Measurements from ENCODE around the gene ZNF598. TPM values are rescaled to one million over a fixed set of nuclear protein-coding genes. Genes with fewer than 3 reads are reported as not detected.
A peak's percentile ranks its signal among the peaks of the same experiment; 100 is the strongest.

ZNF598 gene
- total RNA-seq, 1 experiment from 2014 or later: 75.8 TPM

GRCh38 chr16:2025251-2025650 is 15.6 kb upstream of the ZNF598 start:
- no peak for DNase-seq (ENCODE audit: low spot score)
- Histone ChIP-seq H3K4me1 (ENCODE audit: insufficient read depth, low read length, poor library complexity, severe bottlenecking) (peaks cover 21% of the 10 kb centered on the region), H3K27ac (ENCODE audit: low read depth, low read length, poor library complexity, severe bottlenecking) (no peak overlapping the region), H3K36me3 (ENCODE audit: insufficient read depth, low read length, poor library complexity, severe bottlenecking) (no peaks in the 10 kb centered on the region), H3K27me3 (replicated peaks; ENCODE audit: insufficient read depth, low read depth, low read length, poor library complexity) (no peaks in the 10 kb centered on the region), H3K4me3 (ENCODE audit: low read depth, low read length, poor library complexity, severe bottlenecking) (no peak overlapping the region), H3K9me3 (ENCODE audit: low read depth, low read length, poor library complexity, severe bottlenecking) (no peaks in the 10 kb centered on the region)
- CTCF ChIA-PET: no interaction called here
- no peak for TF ChIP-seq CTCF (conservative IDR thresholded peaks at IDR 0.05; ENCODE audit: low read depth, low read length)
- TF ChIP-seq EZH2 (IDR thresholded peaks at IDR 0.05; ENCODE audit: borderline replicate concordance, low read depth, low read length, poor library complexity, severe bottlenecking): no peak
- intact Hi-C loops (cut with micrococcal nuclease; ENCODE audit: unreplicated experiment): no loop called here
- POLR2A ChIA-PET (ENCODE audit: low non-redundant PET): interaction anchor here (0.6 kb wide), 1 partner anchor 1425 kb away, joined by 4 read pairs; no protein-coding TSS in a partner anchor
- no TSS peak for BruUV-seq (replicated peaks)

- BruUV-seq (replicated peaks): no TSS peak
- no peak for TF ChIP-seq EZH2 (IDR thresholded peaks at IDR 0.05; ENCODE audit: borderline replicate concordance, low read depth, low read length, poor library complexity, severe bottlenecking)
- TF ChIP-seq CTCF (conservative IDR thresholded peaks at IDR 0.05; ENCODE audit: low read depth, low read length): no peak
- DNase-seq (ENCODE audit: low spot score): no peak
- Histone ChIP-seq H3K27me3 (replicated peaks; ENCODE audit: insufficient read depth, low read depth, low read length, poor library complexity) (no peaks in the 10 kb centered on the region), H3K36me3 (ENCODE audit: insufficient read depth, low read length, poor library complexity, severe bottlenecking) (no peaks in the 10 kb centered on the region), H3K27ac (ENCODE audit: low read depth, low read length, poor library complexity, severe bottlenecking) (no peak overlapping the region), H3K9me3 (ENCODE audit: low read depth, low read length, poor library complexity, severe bottlenecking) (no peaks in the 10 kb centered on the region), H3K4me1 (ENCODE audit: insufficient read depth, low read length, poor library complexity, severe bottlenecking) (peaks cover 21% of the 10 kb centered on the region), H3K4me3 (ENCODE audit: low read depth, low read length, poor library complexity, severe bottlenecking) (no peak overlapping the region)
- POLR2A ChIA-PET (ENCODE audit: low non-redundant PET): no interaction called here
- CTCF ChIA-PET: interaction anchor here (1.0 kb wide), 1 partner anchor 127 kb away, joined by 3 read pairs; no protein-coding TSS in a partner anchor
- intact Hi-C loops (cut with micrococcal nuclease; ENCODE audit: unreplicated experiment): loop anchor here (5.0 kb wide), 1 partner anchor 128 kb away; no protein-coding TSS in a partner anchor
Observed at GRCh38 chr16:2024032-2024420, 14.4 kb upstream of the ZNF598 start.

- no peaks in the 10 kb centered on the region for H3K36me3 ChIP-seq (ENCODE audit: insufficient read depth, low read length, poor library complexity, severe bottlenecking)
- H3K27ac ChIP-seq (ENCODE audit: low read depth, low read length, poor library complexity, severe bottlenecking): peak overlapping the region; percentile 26
- CTCF ChIA-PET: interaction anchor here (0.6 to 1.3 kb wide), 5 partner anchors 11 to 151 kb away, joined by 3 to 7 read pairs (median 3); no protein-coding TSS in a partner anchor
- H3K9me3 ChIP-seq (ENCODE audit: low read depth, low read length, poor library complexity, severe bottlenecking): no peaks in the 10 kb centered on the region
- no TSS peak for BruUV-seq (replicated peaks)
- DNase-seq (ENCODE audit: low spot score): peak; percentile 91
- H3K4me3 ChIP-seq (ENCODE audit: low read depth, low read length, poor library complexity, severe bottlenecking): peak overlapping the region; percentile 8
- intact Hi-C loops (cut with micrococcal nuclease; ENCODE audit: unreplicated experiment): loop anchor here (1.0 to 5.0 kb wide), 2 partner anchors 117 to 129 kb away; no protein-coding TSS in a partner anchor
- POLR2A ChIA-PET (ENCODE audit: low non-redundant PET): no interaction called here
- TF ChIP-seq CTCF (conservative IDR thresholded peaks at IDR 0.05; ENCODE audit: low read depth, low read length) (peak; percentile 98), EZH2 (IDR thresholded peaks at IDR 0.05; ENCODE audit: borderline replicate concordance, low read depth, low read length, poor library complexity, severe bottlenecking) (no peak)
- H3K27me3 ChIP-seq (replicated peaks; ENCODE audit: insufficient read depth, low read depth, low read length, poor library complexity): no peaks in the 10 kb centered on the region
- peaks cover 21% of the 10 kb centered on the region for H3K4me1 ChIP-seq (ENCODE audit: insufficient read depth, low read length, poor library complexity, severe bottlenecking)
Observed at GRCh38 chr16:2023092-2024031, 13.7 kb upstream of the ZNF598 start.
